T-helper 17 cell (primary cell): ENCODE results near the gene ANKRD9. TPM values are rescaled to one million over a fixed set of nuclear protein-coding genes. Genes with fewer than 3 reads are reported as not detected.

Experiments
- total RNA-seq, 4 donors: library from RNA in 2 of 4; stranded (reverse) in 2 of 4; gene quantifications; one replicate each; pipeline ENCODE4 v1.2.3 and lab custom pipeline; 2022 to 2026

Gene ANKRD9
- total RNA-seq, 2 donors from 2014 or later: 3.3 to 17.6 TPM

Other genes with a start within 250 kb of the ANKRD9 start
- gene MOK, start 204.6 kb downstream of the ANKRD9 start, total RNA-seq: 1 to 10 TPM; 3.7 to 4.7 TPM
- 10 to 100 TPM; 17.1 to 19.5 TPM for gene ZNF839, start 190.0 kb downstream of the ANKRD9 start, total RNA-seq
- 10 to 100 TPM; 17.1 to 21.3 TPM for gene CINP, start 146.9 kb downstream of the ANKRD9 start, total RNA-seq
- 10 to 100 TPM in 1 of 2 donors, 1 to 10 TPM in 1; 8.4 to 16.6 TPM for gene TECPR2, start 146.8 kb downstream of the ANKRD9 start, total RNA-seq
- 10 to 100 TPM; 17.9 to 33.5 TPM for gene RCOR1, start 82.9 kb upstream of the ANKRD9 start, total RNA-seq